ENCODE measurements around the gene PGAP3.

Gene PGAP3

DNA sequence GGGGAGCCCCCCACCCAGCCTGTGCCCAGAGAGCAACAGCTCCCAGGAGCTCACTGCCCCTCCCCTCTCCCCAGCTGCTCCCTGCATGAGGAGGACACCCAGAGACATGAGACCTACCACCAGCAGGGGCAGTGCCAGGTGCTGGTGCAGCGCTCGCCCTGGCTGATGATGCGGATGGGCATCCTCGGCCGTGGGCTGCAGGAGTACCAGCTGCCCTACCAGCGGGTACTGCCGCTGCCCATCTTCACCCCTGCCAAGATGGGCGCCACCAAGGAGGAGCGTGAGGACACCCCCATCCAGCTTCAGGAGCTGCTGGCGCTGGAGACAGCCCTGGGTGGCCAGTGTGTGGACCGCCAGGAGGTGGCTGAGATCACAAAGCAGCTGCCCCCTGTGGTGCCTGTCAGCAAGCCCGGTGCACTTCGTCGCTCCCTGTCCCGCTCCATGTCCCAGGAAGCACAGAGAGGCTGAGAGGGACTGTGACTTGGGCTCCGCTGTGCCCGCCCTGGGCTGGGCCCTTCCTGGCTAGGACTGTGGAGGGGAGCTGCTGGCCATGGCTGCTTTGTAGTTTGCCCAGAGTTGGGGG lies 22.1 kb downstream of the PGAP3 start (continued):
- TF ChIP-seq, protein P1, sequence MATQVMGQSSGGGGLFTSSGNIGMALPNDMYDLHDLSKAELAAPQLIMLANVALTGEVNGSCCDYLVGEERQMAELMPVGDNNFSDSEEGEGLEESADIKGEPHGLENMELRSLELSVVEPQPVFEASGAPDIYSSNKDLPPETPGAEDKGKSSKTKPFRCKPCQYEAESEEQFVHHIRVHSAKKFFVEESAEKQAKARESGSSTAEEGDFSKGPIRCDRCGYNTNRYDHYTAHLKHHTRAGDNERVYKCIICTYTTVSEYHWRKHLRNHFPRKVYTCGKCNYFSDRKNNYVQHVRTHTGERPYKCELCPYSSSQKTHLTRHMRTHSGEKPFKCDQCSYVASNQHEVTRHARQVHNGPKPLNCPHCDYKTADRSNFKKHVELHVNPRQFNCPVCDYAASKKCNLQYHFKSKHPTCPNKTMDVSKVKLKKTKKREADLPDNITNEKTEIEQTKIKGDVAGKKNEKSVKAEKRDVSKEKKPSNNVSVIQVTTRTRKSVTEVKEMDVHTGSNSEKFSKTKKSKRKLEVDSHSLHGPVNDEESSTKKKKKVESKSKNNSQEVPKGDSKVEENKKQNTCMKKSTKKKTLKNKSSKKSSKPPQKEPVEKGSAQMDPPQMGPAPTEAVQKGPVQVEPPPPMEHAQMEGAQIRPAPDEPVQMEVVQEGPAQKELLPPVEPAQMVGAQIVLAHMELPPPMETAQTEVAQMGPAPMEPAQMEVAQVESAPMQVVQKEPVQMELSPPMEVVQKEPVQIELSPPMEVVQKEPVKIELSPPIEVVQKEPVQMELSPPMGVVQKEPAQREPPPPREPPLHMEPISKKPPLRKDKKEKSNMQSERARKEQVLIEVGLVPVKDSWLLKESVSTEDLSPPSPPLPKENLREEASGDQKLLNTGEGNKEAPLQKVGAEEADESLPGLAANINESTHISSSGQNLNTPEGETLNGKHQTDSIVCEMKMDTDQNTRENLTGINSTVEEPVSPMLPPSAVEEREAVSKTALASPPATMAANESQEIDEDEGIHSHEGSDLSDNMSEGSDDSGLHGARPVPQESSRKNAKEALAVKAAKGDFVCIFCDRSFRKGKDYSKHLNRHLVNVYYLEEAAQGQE (tag by site-specific recombination; IDR thresholded peaks at IDR 0.05) = no peak
- TF ChIP-seq ZNF10 (tag by site-specific recombination; IDR thresholded peaks at IDR 0.05) (no peak), ZNF768 (tag by site-specific recombination; IDR thresholded peaks at IDR 0.05) (no peak), ZNF473 (tag by site-specific recombination; IDR thresholded peaks at IDR 0.05) (no peak), SCRT2 (tag by site-specific recombination; IDR thresholded peaks at IDR 0.05) (no peak), TRIM28 (IDR thresholded peaks at IDR 0.05; ENCODE audit: borderline replicate concordance, low read length) (no peak), ZNF23 (tag by site-specific recombination; IDR thresholded peaks at IDR 0.05; ENCODE audit: borderline replicate concordance) (no peak), BCL11A (tag by site-specific recombination; IDR thresholded peaks at IDR 0.05; ENCODE audit: low read depth) (no peak), ZNF24 (tag by site-specific recombination; IDR thresholded peaks at IDR 0.05) (no peak), KLF8 (tag by site-specific recombination; IDR thresholded peaks at IDR 0.05) (no peak), ZNF610 (tag by site-specific recombination; IDR thresholded peaks at IDR 0.05; ENCODE audit: borderline replicate concordance) (no peak), ZIC2 (tag by site-specific recombination; IDR thresholded peaks at IDR 0.05) (peak; percentile 95), ZNF830 (tag by site-specific recombination; IDR thresholded peaks at IDR 0.05; ENCODE audit: low read depth) (no peak), GLI2 (tag by site-specific recombination; IDR thresholded peaks at IDR 0.05; ENCODE audit: borderline replicate concordance, low read depth) (no peak), ZEB2 (tag by site-specific recombination; IDR thresholded peaks at IDR 0.05) (no peak), ZNF221 (tag by site-specific recombination; IDR thresholded peaks at IDR 0.05; ENCODE audit: borderline replicate concordance) (no peak), ZFP69B (tag by site-specific recombination; IDR thresholded peaks at IDR 0.05) (no peak), ZSCAN30 (tag by site-specific recombination; IDR thresholded peaks at IDR 0.05) (no peak), ZNF677 (tag by site-specific recombination; IDR thresholded peaks at IDR 0.05) (no peak), ZBTB48 (tag by site-specific recombination; IDR thresholded peaks at IDR 0.05) (no peak), ZNF311 (tag by site-specific recombination; IDR thresholded peaks at IDR 0.05; ENCODE audit: borderline replicate concordance) (no peak), ZNF132 (tag by site-specific recombination; IDR thresholded peaks at IDR 0.05; ENCODE audit: borderline replicate concordance) (no peak)
- TF ChIP-seq, protein P2, sequence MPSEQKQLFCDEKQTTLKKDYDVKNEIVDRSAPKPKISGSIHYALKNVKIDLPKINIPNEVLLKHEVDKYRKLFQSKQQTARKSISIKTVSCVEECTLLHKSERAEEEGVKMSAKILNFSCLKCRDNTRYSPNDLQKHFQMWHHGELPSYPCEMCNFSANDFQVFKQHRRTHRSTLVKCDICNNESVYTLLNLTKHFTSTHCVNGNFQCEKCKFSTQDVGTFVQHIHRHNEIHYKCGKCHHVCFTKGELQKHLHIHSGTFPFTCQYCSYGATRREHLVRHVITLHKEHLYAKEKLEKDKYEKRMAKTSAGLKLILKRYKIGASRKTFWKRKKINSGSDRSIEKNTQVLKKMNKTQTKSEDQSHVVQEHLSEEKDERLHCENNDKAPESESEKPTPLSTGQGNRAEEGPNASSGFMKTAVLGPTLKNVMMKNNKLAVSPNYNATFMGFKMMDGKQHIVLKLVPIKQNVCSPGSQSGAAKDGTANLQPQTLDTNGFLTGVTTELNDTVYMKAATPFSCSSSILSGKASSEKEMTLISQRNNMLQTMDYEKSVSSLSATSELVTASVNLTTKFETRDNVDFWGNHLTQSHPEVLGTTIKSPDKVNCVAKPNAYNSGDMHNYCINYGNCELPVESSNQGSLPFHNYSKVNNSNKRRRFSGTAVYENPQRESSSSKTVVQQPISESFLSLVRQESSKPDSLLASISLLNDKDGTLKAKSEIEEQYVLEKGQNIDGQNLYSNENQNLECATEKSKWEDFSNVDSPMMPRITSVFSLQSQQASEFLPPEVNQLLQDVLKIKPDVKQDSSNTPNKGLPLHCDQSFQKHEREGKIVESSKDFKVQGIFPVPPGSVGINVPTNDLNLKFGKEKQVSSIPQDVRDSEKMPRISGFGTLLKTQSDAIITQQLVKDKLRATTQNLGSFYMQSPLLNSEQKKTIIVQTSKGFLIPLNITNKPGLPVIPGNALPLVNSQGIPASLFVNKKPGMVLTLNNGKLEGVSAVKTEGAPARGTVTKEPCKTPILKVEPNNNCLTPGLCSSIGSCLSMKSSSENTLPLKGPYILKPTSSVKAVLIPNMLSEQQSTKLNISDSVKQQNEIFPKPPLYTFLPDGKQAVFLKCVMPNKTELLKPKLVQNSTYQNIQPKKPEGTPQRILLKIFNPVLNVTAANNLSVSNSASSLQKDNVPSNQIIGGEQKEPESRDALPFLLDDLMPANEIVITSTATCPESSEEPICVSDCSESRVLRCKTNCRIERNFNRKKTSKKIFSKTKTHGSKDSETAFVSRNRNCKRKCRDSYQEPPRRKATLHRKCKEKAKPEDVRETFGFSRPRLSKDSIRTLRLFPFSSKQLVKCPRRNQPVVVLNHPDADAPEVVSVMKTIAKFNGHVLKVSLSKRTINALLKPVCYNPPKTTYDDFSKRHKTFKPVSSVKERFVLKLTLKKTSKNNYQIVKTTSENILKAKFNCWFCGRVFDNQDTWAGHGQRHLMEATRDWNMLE (tag by site-specific recombination; conservative IDR thresholded peaks at IDR 0.05; ENCODE audit: low read depth) = no peak
- TF ChIP-seq, protein P3, sequence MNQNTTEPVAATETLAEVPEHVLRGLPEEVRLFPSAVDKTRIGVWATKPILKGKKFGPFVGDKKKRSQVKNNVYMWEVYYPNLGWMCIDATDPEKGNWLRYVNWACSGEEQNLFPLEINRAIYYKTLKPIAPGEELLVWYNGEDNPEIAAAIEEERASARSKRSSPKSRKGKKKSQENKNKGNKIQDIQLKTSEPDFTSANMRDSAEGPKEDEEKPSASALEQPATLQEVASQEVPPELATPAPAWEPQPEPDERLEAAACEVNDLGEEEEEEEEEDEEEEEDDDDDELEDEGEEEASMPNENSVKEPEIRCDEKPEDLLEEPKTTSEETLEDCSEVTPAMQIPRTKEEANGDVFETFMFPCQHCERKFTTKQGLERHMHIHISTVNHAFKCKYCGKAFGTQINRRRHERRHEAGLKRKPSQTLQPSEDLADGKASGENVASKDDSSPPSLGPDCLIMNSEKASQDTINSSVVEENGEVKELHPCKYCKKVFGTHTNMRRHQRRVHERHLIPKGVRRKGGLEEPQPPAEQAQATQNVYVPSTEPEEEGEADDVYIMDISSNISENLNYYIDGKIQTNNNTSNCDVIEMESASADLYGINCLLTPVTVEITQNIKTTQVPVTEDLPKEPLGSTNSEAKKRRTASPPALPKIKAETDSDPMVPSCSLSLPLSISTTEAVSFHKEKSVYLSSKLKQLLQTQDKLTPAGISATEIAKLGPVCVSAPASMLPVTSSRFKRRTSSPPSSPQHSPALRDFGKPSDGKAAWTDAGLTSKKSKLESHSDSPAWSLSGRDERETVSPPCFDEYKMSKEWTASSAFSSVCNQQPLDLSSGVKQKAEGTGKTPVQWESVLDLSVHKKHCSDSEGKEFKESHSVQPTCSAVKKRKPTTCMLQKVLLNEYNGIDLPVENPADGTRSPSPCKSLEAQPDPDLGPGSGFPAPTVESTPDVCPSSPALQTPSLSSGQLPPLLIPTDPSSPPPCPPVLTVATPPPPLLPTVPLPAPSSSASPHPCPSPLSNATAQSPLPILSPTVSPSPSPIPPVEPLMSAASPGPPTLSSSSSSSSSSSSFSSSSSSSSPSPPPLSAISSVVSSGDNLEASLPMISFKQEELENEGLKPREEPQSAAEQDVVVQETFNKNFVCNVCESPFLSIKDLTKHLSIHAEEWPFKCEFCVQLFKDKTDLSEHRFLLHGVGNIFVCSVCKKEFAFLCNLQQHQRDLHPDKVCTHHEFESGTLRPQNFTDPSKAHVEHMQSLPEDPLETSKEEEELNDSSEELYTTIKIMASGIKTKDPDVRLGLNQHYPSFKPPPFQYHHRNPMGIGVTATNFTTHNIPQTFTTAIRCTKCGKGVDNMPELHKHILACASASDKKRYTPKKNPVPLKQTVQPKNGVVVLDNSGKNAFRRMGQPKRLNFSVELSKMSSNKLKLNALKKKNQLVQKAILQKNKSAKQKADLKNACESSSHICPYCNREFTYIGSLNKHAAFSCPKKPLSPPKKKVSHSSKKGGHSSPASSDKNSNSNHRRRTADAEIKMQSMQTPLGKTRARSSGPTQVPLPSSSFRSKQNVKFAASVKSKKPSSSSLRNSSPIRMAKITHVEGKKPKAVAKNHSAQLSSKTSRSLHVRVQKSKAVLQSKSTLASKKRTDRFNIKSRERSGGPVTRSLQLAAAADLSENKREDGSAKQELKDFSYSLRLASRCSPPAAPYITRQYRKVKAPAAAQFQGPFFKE (tag by site-specific recombination; IDR thresholded peaks at IDR 0.05; ENCODE audit: borderline replicate concordance) = no peak
- TF ChIP-seq, protein P4, sequence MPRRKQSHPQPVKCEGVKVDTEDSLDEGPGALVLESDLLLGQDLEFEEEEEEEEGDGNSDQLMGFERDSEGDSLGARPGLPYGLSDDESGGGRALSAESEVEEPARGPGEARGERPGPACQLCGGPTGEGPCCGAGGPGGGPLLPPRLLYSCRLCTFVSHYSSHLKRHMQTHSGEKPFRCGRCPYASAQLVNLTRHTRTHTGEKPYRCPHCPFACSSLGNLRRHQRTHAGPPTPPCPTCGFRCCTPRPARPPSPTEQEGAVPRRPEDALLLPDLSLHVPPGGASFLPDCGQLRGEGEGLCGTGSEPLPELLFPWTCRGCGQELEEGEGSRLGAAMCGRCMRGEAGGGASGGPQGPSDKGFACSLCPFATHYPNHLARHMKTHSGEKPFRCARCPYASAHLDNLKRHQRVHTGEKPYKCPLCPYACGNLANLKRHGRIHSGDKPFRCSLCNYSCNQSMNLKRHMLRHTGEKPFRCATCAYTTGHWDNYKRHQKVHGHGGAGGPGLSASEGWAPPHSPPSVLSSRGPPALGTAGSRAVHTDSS (tag by site-specific recombination; IDR thresholded peaks at IDR 0.05) = no peak

Measured in HEK293 (cell line).